ENCODE results near the gene KLHL7.
A peak's percentile ranks its signal among the peaks of the same experiment; 100 is the strongest.
"Not testable (repeated sequence)": the region's sequence is repeated elsewhere in the genome, so short reads cannot be mapped to it uniquely, and the experiment has no call there.

Gene KLHL7

GRCh38 chr7:23183279-23184012, 77.9 kb downstream of the KLHL7 start:
- DNase-seq: peak; percentile 8

GRCh38 chr7:23184291-23184690, 78.7 kb downstream of the KLHL7 start:
- DNase-seq: no peak

- peak; percentile 28 for DNase-seq
These were observed 79.2 kb downstream of the KLHL7 start for GRCh38 chr7:23184709-23185359.

GRCh38 chr7:23185980-23186379, 80.4 kb downstream of the KLHL7 start:
- no peak for DNase-seq

- no peak for DNase-seq
These were observed 85.4 kb downstream of the KLHL7 start for GRCh38 chr7:23191022-23191421.

GRCh38 chr7:23193650-23194227, 88.2 kb downstream of the KLHL7 start:
- not testable (repeated sequence) for DNase-seq

GRCh38 chr7:23196306-23196705, 90.7 kb downstream of the KLHL7 start:
- no peak for DNase-seq

- not testable (repeated sequence) for DNase-seq
These were observed 92.2 kb downstream of the KLHL7 start for GRCh38 chr7:23197745-23198144.

- no peak for DNase-seq
These were observed 94.7 kb downstream of the KLHL7 start for GRCh38 chr7:23200331-23200730.

GRCh38 chr7:23204241-23204640, 98.7 kb downstream of the KLHL7 start:
- DNase-seq: no peak

- no peak for DNase-seq
These were observed 100.0 kb downstream of the KLHL7 start for GRCh38 chr7:23205577-23205908.

- no peak for DNase-seq
These were observed 100.6 kb downstream of the KLHL7 start for GRCh38 chr7:23205909-23206767.

- no peak for DNase-seq
These were observed 101.4 kb downstream of the KLHL7 start for GRCh38 chr7:23207021-23207420.

GRCh38 chr7:23207884-23208283, 102.3 kb downstream of the KLHL7 start:
- DNase-seq: no peak

GRCh38 chr7:23208316-23208715, 102.7 kb downstream of the KLHL7 start:
- DNase-seq: no peak

GRCh38 chr7:23210506-23210905, 104.9 kb downstream of the KLHL7 start:
- DNase-seq: no peak

- no peak for DNase-seq
These were observed 106.0 kb downstream of the KLHL7 start for GRCh38 chr7:23211589-23211988.

GRCh38 chr7:23212395-23212794, 106.8 kb downstream of the KLHL7 start:
- DNase-seq: no peak

- no peak for DNase-seq
These were observed 107.3 kb downstream of the KLHL7 start for GRCh38 chr7:23212841-23213240.

- DNase-seq: no peak
These were observed 108.2 kb downstream of the KLHL7 start for GRCh38 chr7:23213755-23214154.

- DNase-seq: no peak
These were observed 108.8 kb downstream of the KLHL7 start for GRCh38 chr7:23214423-23214822.

GRCh38 chr7:23214938-23215337, 109.4 kb downstream of the KLHL7 start:
- DNase-seq: no peak

GRCh38 chr7:23216021-23216420, 110.4 kb downstream of the KLHL7 start:
- DNase-seq: peak; percentile 16
